Ishikawa (cell line): ENCODE measurements around the gene CFAP300.

Source experiments
- CEBPB ChIP-seq: IDR thresholded peaks from 2 replicates; pipeline ENCODE4 v1.6.1; 2012
- CREB1 ChIP-seq: IDR thresholded peaks from 2 replicates; pipeline ENCODE4 v1.6.1; 2012; ENCODE audit warnings: low read depth
- EGR1 ChIP-seq: IDR thresholded peaks from 2 replicates; pipeline ENCODE4 v1.6.1; 2012
- EP300 ChIP-seq: IDR thresholded peaks from 2 replicates; pipeline ENCODE4 v1.6.1; 2012; ENCODE audit warnings: borderline replicate concordance
- FOXM1 ChIP-seq: IDR thresholded peaks from 2 replicates; pipeline ENCODE4 v1.6.1; 2012; ENCODE audit warnings: low read depth, borderline replicate concordance
- NFIC ChIP-seq: IDR thresholded peaks from 2 replicates; pipeline ENCODE4 v1.6.1; 2012
- RAD21 ChIP-seq: IDR thresholded peaks from 2 replicates; pipeline ENCODE4 v1.6.1; 2012; ENCODE audit warnings: low read depth
- TAF1 ChIP-seq: IDR thresholded peaks from 2 replicates; pipeline ENCODE4 v1.6.1; 2012; ENCODE audit warnings: low read depth, mild to moderate bottlenecking
- TCF12 ChIP-seq: IDR thresholded peaks from 2 replicates; pipeline ENCODE4 v1.6.1; 2012; ENCODE audit warnings: low read depth
- TEAD4 ChIP-seq: IDR thresholded peaks from 2 replicates; pipeline ENCODE4 v1.6.1; 2012
- YY1 ChIP-seq: IDR thresholded peaks from 2 replicates; pipeline ENCODE4 v1.6.1; 2012; ENCODE audit warnings: low read depth
- ZBTB7A ChIP-seq: IDR thresholded peaks from 2 replicates; pipeline ENCODE4 v1.6.1; 2012; ENCODE audit warnings: low read depth
- TF ChIP-seq, protein P1 (sequence below): IDR thresholded peaks from 2 replicates; pipeline ENCODE4 v1.6.1; 2012
- TF ChIP-seq, protein P2 (sequence below): IDR thresholded peaks from 2 replicates; pipeline ENCODE4 v1.6.1; 2012
- TF ChIP-seq, protein P3 (sequence below): IDR thresholded peaks from 2 replicates; pipeline ENCODE4 v1.6.1; 2012; ENCODE audit warnings: low read depth, mild to moderate bottlenecking

CFAP300 gene

DNA sequence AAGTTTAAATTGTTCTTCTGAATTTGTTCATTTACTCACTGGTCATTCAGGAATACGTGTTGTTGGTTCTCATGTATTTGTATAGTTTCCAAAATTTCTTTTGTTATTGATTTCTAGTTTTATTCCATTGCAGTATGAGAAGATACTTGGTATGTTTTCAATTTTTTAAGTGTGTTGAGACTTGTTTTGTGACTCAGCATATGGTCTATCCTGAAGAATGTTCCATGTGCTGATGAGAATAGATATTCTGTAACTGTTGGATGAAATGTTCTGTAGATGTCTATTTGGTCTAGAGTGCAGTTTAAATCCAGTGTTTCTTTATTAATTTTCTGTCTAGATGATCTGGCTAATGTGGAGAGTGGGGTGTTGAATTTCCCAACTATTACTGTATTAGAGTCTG is 23.5 kb downstream of the CFAP300 start:
- TF ChIP-seq ZBTB7A, result no peak

DNA sequence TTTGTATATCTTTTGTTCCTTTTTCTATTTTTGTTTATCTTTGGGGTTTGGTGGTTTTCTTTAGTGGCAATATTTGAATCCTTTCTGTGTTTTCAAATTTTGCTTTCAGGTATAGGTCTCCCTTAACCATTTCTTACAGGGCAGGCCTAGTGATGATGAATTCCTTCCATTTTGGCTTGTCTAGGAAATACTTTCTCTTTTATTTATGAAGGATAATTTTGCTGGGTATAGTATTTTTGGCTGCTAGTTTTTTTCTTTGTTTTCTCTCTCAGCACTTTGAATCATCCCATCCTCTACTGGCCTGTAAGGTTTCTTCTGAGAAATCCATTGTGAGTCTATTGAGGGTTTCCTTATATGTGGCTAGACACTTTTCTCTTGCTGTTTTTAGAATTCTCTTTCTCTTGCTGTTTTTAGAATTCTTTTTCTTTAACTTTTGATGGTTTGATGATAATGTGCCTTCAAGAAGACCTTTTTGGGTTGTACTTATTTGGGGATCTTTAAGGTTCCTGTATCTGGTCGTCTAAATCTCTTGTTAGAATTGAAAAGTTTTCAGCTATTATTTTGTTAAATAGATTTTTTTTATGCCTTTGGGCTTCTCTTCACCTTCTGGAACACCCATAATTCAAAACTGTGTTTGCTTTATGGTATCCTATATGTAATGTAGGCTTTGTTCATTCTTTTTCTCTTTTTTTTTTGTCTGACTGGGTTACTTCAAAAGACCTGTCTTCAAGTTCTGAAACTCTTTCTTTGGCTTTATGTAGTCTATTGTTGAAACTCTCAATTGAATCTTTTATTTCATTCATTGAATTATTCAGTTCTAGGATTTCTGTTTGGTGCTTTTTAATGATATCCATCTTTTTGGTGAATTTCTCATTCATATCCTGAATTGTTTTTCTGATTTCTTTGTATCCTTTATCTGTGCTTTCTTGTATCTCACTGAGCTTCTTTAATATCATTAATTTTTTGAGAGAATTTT is 24.5 kb downstream of the CFAP300 start:
- no peak for TF ChIP-seq EGR1
- TF ChIP-seq YY1, result no peak
- TF ChIP-seq, protein P1, sequence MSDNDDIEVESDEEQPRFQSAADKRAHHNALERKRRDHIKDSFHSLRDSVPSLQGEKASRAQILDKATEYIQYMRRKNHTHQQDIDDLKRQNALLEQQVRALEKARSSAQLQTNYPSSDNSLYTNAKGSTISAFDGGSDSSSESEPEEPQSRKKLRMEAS, result no peak
- TF ChIP-seq, protein P2, sequence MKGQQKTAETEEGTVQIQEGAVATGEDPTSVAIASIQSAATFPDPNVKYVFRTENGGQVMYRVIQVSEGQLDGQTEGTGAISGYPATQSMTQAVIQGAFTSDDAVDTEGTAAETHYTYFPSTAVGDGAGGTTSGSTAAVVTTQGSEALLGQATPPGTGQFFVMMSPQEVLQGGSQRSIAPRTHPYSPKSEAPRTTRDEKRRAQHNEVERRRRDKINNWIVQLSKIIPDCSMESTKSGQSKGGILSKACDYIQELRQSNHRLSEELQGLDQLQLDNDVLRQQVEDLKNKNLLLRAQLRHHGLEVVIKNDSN, result no peak
- TF ChIP-seq RAD21, result no peak
- no peak for TF ChIP-seq CEBPB
- TF ChIP-seq NFIC, result no peak
- TF ChIP-seq EP300, result no peak
- TF ChIP-seq, protein P3, sequence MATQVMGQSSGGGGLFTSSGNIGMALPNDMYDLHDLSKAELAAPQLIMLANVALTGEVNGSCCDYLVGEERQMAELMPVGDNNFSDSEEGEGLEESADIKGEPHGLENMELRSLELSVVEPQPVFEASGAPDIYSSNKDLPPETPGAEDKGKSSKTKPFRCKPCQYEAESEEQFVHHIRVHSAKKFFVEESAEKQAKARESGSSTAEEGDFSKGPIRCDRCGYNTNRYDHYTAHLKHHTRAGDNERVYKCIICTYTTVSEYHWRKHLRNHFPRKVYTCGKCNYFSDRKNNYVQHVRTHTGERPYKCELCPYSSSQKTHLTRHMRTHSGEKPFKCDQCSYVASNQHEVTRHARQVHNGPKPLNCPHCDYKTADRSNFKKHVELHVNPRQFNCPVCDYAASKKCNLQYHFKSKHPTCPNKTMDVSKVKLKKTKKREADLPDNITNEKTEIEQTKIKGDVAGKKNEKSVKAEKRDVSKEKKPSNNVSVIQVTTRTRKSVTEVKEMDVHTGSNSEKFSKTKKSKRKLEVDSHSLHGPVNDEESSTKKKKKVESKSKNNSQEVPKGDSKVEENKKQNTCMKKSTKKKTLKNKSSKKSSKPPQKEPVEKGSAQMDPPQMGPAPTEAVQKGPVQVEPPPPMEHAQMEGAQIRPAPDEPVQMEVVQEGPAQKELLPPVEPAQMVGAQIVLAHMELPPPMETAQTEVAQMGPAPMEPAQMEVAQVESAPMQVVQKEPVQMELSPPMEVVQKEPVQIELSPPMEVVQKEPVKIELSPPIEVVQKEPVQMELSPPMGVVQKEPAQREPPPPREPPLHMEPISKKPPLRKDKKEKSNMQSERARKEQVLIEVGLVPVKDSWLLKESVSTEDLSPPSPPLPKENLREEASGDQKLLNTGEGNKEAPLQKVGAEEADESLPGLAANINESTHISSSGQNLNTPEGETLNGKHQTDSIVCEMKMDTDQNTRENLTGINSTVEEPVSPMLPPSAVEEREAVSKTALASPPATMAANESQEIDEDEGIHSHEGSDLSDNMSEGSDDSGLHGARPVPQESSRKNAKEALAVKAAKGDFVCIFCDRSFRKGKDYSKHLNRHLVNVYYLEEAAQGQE, result no peak
- no peak for TF ChIP-seq TEAD4
- TF ChIP-seq FOXM1, result no peak
- no peak for TF ChIP-seq TCF12
- TF ChIP-seq TAF1, result no peak
- TF ChIP-seq CREB1, result no peak

DNA sequence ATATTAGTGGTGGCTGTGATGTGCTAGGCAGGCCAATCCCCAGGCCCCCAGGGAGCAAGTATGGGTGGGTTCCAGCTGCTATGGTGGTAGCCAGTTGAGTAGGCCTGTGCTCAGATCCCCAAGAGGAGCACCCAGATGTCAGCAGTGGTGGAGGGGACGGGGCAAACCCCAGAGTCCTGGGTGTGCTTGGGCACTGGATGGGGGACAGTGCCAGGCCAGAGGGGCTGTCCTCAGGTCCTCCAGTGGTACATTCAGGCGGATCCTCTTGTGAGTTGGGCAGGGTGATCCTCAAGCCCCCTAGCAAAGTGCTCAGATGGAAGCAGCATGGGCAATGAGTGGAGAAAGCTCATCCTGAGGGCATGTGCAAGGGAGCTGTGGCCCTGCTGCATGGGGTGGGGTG is 26.0 kb downstream of the CFAP300 start:
- no peak for TF ChIP-seq CREB1
- TF ChIP-seq, protein P3, result no peak
- TF ChIP-seq NFIC, result no peak

DNA sequence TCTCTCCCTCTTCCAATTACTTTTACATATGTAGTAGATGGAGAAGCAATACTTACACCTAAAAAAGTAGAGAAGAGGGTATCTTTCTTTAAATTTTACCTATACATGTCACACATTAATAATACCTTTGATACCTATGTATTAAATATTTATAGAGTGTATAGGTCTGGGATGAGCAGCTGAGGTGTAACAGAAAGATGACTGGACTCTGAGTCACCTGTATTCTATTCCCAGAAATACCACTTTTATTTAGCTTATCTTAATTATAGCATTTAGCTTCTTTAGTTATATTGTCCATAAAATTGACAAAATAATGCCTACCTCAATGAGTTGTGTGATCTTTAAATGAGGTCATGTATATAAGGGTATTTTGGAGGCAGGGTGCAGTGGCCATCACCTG is 32.4 kb downstream of the CFAP300 start:
- TF ChIP-seq TCF12, result no peak

DNA sequence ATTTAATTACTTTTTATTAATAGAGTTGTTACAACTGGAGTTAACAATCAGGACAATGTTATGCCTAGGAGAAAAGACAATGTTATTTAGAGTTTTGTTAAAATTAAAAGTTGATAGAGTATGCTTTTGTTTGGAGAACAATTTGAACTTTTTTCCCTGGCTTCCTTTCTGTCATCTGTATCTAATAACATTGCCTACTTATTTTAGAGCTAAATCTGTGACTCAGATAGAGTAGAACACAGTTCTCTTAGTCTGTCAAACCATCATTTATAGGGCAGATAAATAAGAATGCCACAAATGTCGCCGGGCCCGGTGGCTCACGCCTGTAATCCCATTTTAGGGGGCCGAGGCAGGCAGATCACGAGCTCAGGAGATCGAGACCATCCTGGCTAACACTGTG is 34.1 kb downstream of the CFAP300 start:
- TF ChIP-seq CREB1 (no peak), CEBPB (no peak), NFIC (no peak), EP300 (no peak), TCF12 (no peak), TAF1 (no peak), EGR1 (no peak), RAD21 (no peak), FOXM1 (no peak)
- TF ChIP-seq, protein P2, result no peak
- TF ChIP-seq, protein P1, result no peak

DNA sequence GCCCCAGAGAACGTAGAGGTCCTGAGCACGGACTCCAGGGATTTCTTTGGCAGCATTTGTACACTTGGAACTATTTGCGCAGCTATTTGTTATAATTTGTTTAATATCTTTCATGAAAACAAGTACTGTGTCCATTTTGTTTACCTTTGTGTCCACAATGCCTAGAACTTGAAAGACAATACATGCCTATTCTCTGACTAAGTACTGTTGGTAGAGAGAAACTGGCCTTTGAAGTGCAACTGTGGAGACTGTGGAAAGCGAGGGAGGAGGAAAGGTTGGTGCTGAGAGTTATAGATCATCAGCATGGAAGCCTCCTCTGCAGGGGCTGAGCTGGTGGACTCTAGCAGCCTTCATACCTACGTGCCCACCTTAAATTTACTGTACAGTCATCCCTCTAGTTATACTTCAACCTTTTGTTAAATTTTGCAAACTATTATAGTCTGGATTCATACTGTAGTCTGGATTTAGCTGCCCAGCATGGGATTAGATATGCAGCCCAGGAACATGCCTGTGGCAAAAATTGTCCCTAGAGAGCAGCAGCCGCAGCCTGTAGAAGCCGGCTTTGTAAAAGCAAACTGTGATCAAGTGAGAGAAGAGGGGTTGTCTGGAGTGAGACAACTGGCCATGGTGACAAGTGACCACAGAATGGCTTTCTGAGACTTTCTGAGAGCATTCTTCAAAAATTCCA is 38.8 kb downstream of the CFAP300 start:
- TF ChIP-seq, protein P1, result no peak
- TF ChIP-seq, protein P3, result no peak
- TF ChIP-seq FOXM1, result no peak
- no peak for TF ChIP-seq TCF12
- no peak for TF ChIP-seq CREB1
- TF ChIP-seq RAD21, result no peak
- TF ChIP-seq ZBTB7A, result no peak
- no peak for TF ChIP-seq NFIC
- TF ChIP-seq CEBPB, result no peak
- TF ChIP-seq TAF1, result no peak
- TF ChIP-seq YY1, result no peak
